Measurements from ENCODE around the gene HDAC4.

The HDAC4 gene

GRCh38 chr2:239033801-239034560 is 366.8 kb downstream of the HDAC4 start:
- no peak for DNase-seq

GRCh38 chr2:239029958-239030357 is 370.9 kb downstream of the HDAC4 start:
- DNase-seq, result no peak

DNA sequence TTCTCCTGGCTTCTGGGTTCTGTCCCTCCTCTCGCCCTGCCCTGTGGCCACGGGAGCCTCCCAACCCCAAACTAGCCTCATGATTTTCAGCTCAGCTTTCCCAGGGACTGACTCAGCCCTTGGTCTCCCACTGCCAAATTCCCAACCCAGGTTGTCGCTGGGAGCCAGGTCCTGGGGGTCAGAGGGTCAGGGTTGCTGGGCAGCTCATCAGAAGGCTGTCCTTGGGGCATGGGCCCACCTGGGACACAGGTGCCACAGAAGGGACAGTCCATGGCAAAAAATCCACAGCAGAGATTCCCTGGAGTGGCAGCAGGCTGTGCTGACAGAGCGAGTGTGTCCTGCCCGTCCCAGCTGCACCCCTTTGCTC is 372.6 kb downstream of the HDAC4 start:
- DNase-seq, result no peak

DNA sequence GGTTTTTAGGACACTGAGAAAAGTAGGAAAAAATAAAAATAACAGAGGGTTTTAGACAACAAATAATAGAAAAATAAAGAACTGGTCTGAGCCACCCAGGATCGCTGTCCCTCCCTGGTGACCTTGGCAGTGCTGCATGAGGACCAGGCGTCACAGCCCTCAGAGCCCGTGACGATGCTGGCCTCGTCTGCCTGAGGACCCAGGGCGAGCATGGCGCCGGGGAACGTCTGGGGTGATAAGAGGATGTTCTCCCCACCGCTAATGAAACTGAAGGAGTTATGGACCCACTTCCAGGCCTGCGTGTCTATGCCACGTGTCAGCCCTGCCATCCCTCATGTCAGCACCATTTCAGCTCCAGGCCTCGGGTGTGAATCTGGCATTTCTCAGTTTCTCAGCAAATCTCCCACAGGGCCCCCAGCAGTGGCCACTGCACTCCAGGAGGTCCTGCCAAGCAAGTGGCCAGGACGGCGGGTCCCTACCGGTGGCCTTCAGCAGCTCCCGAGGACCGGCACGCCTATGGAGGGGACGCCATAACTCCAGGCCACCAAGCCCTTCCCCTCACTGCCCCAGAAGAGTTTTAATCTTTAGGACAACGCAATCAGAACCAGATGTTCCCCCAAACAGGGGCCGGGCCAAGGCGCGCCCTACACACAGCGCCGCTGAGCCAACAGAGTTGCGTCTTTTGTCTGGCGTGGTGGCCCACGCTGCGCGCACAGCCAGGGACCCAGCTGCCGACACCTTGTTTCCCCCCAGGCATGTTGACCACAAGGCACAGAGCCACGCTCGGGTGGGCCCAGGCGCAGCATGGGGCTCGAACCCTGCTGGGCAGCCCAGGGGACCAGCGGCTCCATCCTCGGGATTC is 373.2 kb downstream of the HDAC4 start:
- no peak for DNase-seq

DNA sequence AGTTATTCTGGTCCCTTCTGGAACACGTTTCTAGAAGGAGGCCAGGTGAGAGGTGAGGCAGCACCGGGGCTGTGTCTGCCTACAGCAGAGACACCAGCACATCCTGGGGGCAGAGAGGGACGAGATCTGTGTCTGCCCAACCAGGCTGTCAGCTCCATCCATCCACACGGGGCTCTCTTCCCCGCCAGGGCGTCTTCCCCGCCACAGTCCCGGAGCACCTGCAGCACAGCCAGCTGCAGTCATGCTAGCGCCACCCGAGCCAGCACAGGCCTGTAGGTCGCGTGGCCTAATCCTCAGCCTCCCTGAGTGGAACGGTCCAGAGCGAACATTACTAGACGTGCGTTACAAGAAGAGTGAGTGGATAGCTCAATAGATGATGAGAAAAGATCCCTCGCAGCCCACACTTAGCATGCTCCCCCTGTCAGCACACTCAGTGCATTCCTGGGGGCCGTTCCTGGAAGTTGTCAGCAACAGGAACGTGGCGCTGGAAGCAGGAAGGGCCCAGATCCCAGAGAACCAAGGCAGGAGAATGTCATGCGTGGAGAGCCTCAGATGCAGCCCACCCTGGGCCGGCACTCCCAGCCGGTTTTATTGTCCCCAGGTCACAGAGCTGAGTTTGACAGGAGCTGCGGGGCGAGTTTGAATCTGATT is 374.0 kb downstream of the HDAC4 start:
- no peak for DNase-seq

DNA sequence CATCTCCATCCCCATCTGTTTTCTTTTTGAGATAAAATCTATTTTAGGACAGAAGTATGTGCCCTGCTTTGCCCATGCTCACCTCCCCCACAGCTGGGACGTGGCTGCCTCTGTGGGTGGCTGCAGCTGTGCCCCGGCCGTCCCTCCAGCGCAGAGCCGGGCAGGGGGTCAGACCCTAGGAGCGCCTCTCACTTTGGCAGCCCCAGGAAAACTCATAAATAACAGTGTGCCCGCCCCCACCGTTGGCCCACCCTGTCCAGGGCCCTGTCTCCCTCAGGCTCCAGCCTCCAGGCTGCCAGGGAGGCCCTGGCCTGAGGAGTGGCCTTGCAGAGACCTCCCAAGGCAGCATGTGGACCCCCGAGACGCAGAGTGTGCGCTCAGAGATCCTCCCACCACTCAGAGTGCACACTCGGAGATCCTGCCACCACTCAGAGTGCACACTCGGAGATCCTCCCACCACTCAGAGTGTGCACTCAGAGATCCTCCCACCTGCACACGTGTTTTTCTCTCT is 374.8 kb downstream of the HDAC4 start:
- no peak for DNase-seq

GRCh38 chr2:239025096-239025801 is 375.6 kb downstream of the HDAC4 start:
- peak; percentile 26 for DNase-seq

GRCh38 chr2:239024226-239024625 is 376.6 kb downstream of the HDAC4 start:
- DNase-seq, result no peak

DNA sequence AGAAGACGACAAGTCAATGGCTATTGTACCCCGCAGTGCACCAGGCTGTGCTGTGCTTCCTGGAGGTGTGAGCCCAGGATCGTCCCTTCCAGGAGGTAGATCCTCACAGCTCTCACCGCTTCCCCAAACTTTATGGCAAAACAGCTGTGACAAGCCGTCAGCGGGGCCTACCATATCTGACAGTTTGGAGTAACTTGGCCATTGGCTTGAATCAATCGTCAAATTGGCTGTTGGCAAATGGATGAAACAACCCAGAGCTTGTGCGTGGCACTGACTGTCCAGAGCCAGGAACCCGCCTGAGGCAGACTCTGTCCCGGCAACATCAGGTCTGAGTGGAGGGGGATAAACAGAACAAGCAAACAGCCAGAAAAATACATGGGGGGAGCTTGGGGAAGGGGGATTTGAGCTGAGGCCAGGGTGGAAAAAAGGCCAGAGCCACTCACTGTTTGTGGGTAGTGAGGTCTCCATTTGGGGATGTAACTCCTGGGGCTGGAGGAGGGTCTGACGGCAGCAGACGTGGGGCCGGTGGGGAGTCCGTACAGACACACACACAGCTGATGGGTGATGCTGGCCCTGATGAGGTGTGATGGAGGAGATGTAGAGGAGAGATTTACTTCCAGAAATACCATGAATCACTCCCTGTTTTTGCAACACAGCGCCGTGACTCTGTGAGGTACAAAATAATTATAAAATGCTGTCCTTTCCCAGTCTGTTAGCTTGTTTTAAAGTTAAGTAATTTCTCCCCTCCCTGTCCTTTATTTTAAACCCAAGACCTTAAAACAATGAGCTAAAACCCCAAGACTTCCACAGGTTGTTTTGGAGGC is 378.2 kb downstream of the HDAC4 start:
- no peak for DNase-seq

DNA sequence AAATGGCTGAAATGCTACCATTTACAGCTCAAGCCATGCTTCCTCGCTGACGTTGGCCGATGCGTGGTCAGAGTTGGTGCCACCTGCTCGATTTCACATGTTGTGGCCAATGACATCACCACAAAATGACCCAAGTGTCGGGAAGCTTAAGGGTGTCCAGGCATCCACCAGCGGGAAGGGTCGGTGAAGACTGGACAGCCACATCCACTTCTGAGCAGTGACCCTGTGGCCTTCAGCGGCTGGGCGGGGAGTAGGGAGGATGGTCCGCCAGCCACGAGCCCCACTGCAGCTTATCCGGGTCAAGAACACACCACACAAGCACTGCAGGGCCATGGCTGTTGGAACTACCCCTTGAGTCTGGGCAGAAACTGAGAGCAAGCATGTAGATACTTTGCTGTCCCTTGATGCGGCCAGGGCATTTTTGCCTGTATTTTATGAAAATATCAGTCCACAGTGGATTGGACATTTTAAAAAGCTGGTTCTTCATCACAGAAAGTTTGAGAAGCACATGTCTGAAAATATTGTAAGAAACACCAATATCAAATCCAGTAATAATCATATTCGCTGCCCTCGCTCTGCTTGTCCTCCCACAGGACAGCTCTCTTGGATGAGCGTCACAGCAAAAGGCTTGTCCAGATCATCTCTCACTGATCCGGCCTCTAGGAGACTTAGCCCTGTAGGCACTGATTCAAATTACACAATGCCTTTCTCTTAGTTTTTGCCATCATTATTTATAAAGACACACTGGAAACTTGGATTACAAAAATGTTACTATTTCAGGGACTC is 379.0 kb downstream of the HDAC4 start:
- DNase-seq, result no peak

DNA sequence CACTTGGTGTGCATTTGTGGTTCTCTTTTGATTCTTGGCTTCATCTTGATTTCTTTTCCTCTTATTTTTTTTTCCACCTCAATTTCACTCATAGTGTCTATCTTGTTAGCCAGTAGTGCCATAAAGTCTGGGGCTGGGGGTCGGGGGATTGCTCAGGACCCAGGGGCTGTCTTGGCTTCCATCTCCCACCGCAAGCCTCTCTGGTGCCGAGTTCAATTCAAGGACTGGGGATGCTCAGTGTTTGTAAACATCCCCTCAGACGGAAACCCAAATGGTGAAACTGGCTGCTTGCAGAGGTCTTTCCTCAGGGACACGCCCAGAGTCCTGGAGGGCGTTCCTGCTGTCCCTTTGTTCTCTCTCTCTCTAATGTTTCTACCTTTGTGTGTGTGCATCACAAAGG is 379.6 kb downstream of the HDAC4 start:
- DNase-seq, result no peak

GRCh38 chr2:239020541-239021041 is 380.2 kb downstream of the HDAC4 start:
- no peak for DNase-seq

GRCh38 chr2:239019183-239019581 is 381.6 kb downstream of the HDAC4 start:
- no peak for DNase-seq

- no peak for DNase-seq
These were observed 382.3 kb downstream of the HDAC4 start for GRCh38 chr2:239018271-239019182.

- DNase-seq, result no peak
These were observed 383.2 kb downstream of the HDAC4 start for GRCh38 chr2:239017491-239018098.

DNA sequence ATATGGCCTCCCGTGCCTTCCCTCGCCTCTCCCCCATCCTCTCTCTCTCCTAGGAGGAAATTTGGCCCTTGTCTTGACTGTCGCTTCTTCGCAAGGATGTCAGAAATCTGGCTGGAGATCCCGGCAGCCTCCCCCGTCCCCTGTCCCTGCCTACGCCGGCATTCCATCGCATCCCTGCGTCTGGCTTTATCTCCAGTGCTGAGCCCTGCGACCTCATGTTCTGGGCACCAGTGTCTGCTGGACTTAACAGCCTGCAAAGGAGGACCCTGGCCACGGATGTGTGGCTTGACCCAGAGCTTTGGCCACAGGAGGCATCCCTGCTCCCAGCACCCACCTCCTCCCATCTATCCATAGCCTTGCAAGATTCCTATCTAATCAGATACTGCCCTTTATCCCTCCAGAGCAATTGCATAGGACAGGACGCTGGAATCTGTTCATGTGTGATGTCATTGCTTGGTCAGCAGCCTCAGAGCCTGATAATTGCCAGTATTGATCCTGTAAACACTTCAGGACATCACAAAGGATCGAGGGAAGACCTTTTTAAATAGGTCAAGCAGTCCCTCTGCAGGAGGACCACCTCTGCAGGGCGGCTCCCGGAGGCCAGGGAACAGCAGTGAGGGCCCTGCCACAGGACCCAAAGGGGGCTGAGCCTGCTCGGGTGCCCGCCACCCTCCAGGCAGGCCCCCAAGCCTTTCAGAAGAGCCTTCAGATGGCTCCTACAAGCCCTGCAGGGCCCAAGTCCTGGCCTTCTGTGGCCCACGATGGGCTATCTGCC is 384.7 kb downstream of the HDAC4 start:
- DNase-seq, result no peak

DNA sequence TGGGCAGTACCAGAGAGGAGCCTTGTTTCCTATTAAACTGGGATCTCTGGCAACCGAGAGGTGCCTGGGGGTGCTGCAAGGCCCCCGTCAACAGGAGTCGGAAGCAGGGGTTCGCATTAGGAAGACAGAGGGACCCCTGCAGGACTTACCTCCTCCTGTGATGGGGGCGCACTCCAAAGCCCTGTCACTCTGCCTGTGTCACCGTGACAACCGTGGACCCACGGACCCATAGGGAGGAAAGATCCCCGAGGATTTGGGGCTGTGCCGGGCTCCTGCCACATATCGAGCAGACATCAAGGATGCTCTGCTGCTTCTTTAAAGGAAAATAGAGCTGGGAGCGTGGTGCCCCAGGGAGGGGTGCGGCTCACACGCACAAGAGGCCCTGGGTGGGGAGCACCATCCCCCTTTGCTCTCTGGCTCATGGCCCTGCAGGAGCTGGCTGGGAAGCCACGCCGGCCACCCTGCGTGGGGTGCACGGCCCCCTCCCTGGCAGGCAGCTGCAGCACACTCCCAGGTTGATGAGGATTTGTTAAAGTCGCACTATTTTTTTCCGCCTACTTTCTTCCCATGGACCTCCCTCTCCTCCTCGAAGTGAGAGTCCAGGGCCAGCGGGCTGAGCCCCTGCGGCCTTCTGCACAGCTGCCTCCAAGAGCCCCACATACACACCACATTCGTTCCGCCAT is 385.5 kb downstream of the HDAC4 start:
- DNase-seq, result no peak

All from amniotic stem cell (primary cell).